Kidney (tissue), 14 donors: ENCODE data around the gene LMTK2. TPM values are rescaled to one million over a fixed set of nuclear protein-coding genes. Genes with fewer than 3 reads are reported as not detected.
A peak's percentile ranks its signal among the peaks of the same experiment; 100 is the strongest.

Experiments used
- DNase-seq, 5 donors: peaks; one replicate each; pipeline ENCODE4 v3.0.0-alpha.2; 2013 to 2020
- FAIRE-seq: peaks from 2 replicates; lab custom pipeline; 2012; peaks lifted over from hg19 to GRCh38; lab: Jason Lieb, UNC
- H3K27ac ChIP-seq, 2 donors: one replicate each; pipeline ENCODE4 v1.7.0; 2013; ENCODE audit warnings: low read depth in 2 of 2, low read length in 2 of 2, inconsistent platforms in 1 of 2
- H3K27me3 ChIP-seq: one replicate; pipeline ENCODE4 v1.7.1; 2013; ENCODE audit warnings: low read length, inconsistent platforms; ENCODE audit not compliant: control insufficient read depth, insufficient read depth
- H3K36me3 ChIP-seq, 3 donors: one replicate each; pipeline versions ENCODE4 v1.7.0 to v1.7.1; 2013; ENCODE audit warnings: low read length in 3 of 3, control low read depth in 1 of 3, inconsistent platforms in 1 of 3; ENCODE audit not compliant: insufficient read depth in 3 of 3, control insufficient read depth in 2 of 3
- H3K4me1 ChIP-seq, 3 donors: one replicate each; pipeline versions ENCODE4 v1.7.0 to v1.7.1; 2013; ENCODE audit warnings: low read length in 3 of 3, inconsistent platforms in 1 of 3, low read depth in 1 of 3; ENCODE audit not compliant: control insufficient read depth in 2 of 3, insufficient read depth in 2 of 3
- H3K4me3 ChIP-seq, 3 donors: one replicate each; pipeline versions ENCODE4 v1.7.0 to v1.8.1; 2013; ENCODE audit warnings: low read length in 3 of 3, control low read depth in 1 of 3, inconsistent platforms in 1 of 3
- H3K9ac ChIP-seq, 3 donors: one replicate each; pipeline versions ENCODE4 v1.7.0 to v1.7.1; 2013; ENCODE audit warnings: low read length in 3 of 3, control low read depth in 1 of 3, inconsistent platforms in 1 of 3
- H3K9me3 ChIP-seq, 3 donors: one replicate each; pipeline versions ENCODE4 v1.7.0 to v1.7.1; 2013; ENCODE audit warnings: low read length in 3 of 3, control low read depth in 1 of 3, inconsistent platforms in 1 of 3; ENCODE audit not compliant: control insufficient read depth in 2 of 3, insufficient read depth in 1 of 3
- intact Hi-C: fragments of 100-400 bp; cut with DNase I; formaldehyde crosslinking; loops from one replicate; pipeline ENCODE4 v1.11.1; 2022
- polyA plus RNA-seq: library from polyadenylated mRNA; stranded (reverse); fragments of 350-450 nt; fragmentation: Illumina TruSeq; extraction: RNeasy Lipid Tissue Mini Kit (QIAGEN cat#74804); gene quantifications from one replicate; pipeline ENCODE4 v1.2.3, GENCODE V29; 2014; ENCODE audit warnings: low read depth, low replicate concordance; ENCODE audit not compliant: insufficient read depth
- total RNA-seq: library from RNA; stranded (reverse); fragmentation: NEBNext Ultra II Directional; extraction: Animal tissue kit (Norgen Biotek cat#: 25700); gene quantifications from one replicate; pipeline ENCODE4 v1.2.1, GENCODE V29; 2021
- TF ChIP-seq, protein P1 (sequence below): IDR thresholded peaks from 3 replicates; pipeline ENCODE4 v1.5.1; 2012; ENCODE audit warnings: mild to moderate bottlenecking, moderate library complexity, borderline replicate concordance; ENCODE audit not compliant: insufficient read depth; ENCODE audit errors: extremely low read depth
- donor health status: control.
- donor health status: control.
- donor health status: control.
- donor health status: control.
- donor health status: control.
- donor health status: DM: yes; HTN: yes; CAD: no.
- donor health status: Normal renal cell carcinoma (clear cell type).

The LMTK2 gene
- total and polyA plus RNA-seq, 2 donors from 2014 or later: 3.3 to 24.8 TPM

DNA sequence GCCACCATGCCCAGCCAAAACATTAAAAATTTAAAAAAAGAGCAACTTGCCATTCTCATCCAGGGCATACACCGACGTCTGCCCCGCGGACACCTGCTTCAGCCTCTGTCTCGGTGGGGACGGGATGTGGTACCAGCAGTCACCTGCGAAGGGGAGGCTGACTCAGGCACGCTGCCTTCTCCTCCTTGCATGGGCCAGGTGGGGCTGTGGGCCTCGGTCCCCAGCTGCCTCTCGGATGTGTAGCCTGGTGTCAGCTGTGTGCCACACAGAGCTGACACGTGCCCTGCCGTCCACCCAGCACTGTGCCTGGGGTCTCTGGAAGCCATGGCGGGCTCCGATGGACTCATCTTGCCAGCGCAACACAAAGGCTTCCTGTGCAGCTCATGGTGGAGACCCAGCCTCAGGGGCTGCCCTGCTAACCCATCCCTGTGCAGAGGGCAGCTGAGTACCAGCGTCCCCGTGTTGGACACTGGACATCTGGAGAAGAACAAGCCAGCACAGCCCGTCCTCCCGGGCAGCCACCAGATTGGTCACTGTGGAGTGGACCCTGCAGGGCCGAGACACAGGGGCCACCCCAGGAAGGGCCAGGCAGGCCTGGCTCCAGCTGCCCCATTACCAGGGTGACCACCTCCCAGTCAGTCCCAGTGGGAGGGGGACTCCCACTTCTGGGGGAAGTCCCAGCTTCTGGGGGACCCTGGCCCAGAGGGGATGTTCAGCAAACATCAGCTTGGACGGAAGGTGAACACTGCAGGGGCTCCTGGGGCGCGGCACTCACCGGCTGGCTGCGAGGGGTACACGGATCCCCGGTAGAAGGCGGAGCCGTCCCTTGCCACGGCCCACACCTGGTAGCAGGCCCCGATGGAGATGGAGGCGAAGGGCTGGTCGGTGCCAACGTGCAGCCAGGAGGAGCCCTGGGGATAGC, 115.2 kb downstream of the LMTK2 start:
- TF ChIP-seq, protein P1, sequence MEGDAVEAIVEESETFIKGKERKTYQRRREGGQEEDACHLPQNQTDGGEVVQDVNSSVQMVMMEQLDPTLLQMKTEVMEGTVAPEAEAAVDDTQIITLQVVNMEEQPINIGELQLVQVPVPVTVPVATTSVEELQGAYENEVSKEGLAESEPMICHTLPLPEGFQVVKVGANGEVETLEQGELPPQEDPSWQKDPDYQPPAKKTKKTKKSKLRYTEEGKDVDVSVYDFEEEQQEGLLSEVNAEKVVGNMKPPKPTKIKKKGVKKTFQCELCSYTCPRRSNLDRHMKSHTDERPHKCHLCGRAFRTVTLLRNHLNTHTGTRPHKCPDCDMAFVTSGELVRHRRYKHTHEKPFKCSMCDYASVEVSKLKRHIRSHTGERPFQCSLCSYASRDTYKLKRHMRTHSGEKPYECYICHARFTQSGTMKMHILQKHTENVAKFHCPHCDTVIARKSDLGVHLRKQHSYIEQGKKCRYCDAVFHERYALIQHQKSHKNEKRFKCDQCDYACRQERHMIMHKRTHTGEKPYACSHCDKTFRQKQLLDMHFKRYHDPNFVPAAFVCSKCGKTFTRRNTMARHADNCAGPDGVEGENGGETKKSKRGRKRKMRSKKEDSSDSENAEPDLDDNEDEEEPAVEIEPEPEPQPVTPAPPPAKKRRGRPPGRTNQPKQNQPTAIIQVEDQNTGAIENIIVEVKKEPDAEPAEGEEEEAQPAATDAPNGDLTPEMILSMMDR: no peak
- H3K4me1 ChIP-seq: no peaks in the 10 kb centered on the region
- no peak for FAIRE-seq
- intact Hi-C loops: no loop called here
- peak in 1 of 5 donors; percentile 65 for DNase-seq
- no peaks in the 10 kb centered on the region for H3K27me3 ChIP-seq
- peaks cover 0 to 2% (median 0%) of the 10 kb centered on the region in 3 donors for H3K36me3 ChIP-seq
- H3K9ac ChIP-seq: no peak overlapping the region
- H3K9me3 ChIP-seq: no peaks in the 10 kb centered on the region
- H3K27ac ChIP-seq: no peak overlapping the region
- no peak overlapping the region for H3K4me3 ChIP-seq

- FAIRE-seq (no peak), DNase-seq (peak in 2 of 5 donors; percentile 31 to 75)
- no peaks in the 10 kb centered on the region for H3K4me1 ChIP-seq
- no peak overlapping the region for H3K4me3 ChIP-seq
- TF ChIP-seq, protein P1: no peak
- H3K27ac ChIP-seq: no peak overlapping the region
- H3K27me3 ChIP-seq: no peaks in the 10 kb centered on the region
- H3K9ac ChIP-seq: no peak overlapping the region
- no peaks in the 10 kb centered on the region for H3K9me3 ChIP-seq
- peaks cover 0 to 2% (median 0%) of the 10 kb centered on the region in 3 donors for H3K36me3 ChIP-seq
- intact Hi-C loops: no loop called here
These were observed 116.0 kb downstream of the LMTK2 start for GRCh38 chr7:98222533-98223195.

- Histone ChIP-seq H3K36me3 (peaks cover 0 to 6% (median 0%) of the 10 kb centered on the region in 3 donors), H3K27ac (no peak overlapping the region), H3K27me3 (no peaks in the 10 kb centered on the region), H3K4me1 (no peaks in the 10 kb centered on the region), H3K9me3 (no peaks in the 10 kb centered on the region), H3K9ac (no peak overlapping the region), H3K4me3 (no peak overlapping the region)
- TF ChIP-seq, protein P1: no peak
- intact Hi-C loops: no loop called here
- FAIRE-seq (no peak), DNase-seq (peak in 1 of 5 donors; percentile 48)
These were observed 116.8 kb downstream of the LMTK2 start for GRCh38 chr7:98223351-98223897.
